CD4-positive, alpha-beta memory T cell (primary cell): ENCODE data around the gene COL23A1. TPM values are rescaled to one million over a fixed set of nuclear protein-coding genes. Genes with fewer than 3 reads are reported as not detected.

Experiments
- CTCF ChIA-PET: fragments of 350-600 bp; sonication (Branson Sonifier 250); formaldehyde crosslinking; loops from one replicate; lab custom pipeline; 2021; ENCODE audit warnings: inconsistent platforms; ENCODE audit not compliant: partially characterized antibody; lab: Charles Lee
- POLR2A ChIA-PET: fragments of 350-600 bp; sonication (Branson Sonifier 250); formaldehyde crosslinking; loops from one replicate; lab custom pipeline; 2021; ENCODE audit not compliant: partially characterized antibody; lab: Charles Lee
- DNase-seq, 5 donors: peaks; one replicate each; pipeline versions ENCODE4 v3.0.0 to v3.0.0-alpha.2; 2020 to 2022; ENCODE audit warnings: mixed read lengths in 1 of 5
- H3K27ac ChIP-seq: one replicate; pipeline ENCODE4 v1.7.0; 2013; ENCODE audit warnings: low read depth, low read length
- H3K27me3 ChIP-seq: 2 replicates; pipeline ENCODE4 v1.7.0; 2013; ENCODE audit warnings: mild to moderate bottlenecking, low read length, moderate library complexity; ENCODE audit not compliant: insufficient read depth
- H3K36me3 ChIP-seq: 2 replicates; pipeline ENCODE4 v1.7.0; 2013; ENCODE audit warnings: mild to moderate bottlenecking, low read length, moderate library complexity; ENCODE audit not compliant: insufficient read depth
- H3K4me1 ChIP-seq: 2 replicates; pipeline ENCODE4 v1.7.0; 2013; ENCODE audit warnings: mild to moderate bottlenecking, low read length, moderate library complexity; ENCODE audit not compliant: insufficient read depth
- H3K4me3 ChIP-seq, 2 donors: one replicate each; pipeline ENCODE4 v1.7.0; 2013; ENCODE audit warnings: low read length in 2 of 2, mild to moderate bottlenecking in 1 of 2
- H3K9me3 ChIP-seq, 2 donors: one replicate each; pipeline ENCODE4 v1.7.0; 2013; ENCODE audit warnings: low read length in 2 of 2, control low read depth in 1 of 2; ENCODE audit not compliant: control insufficient read depth in 1 of 2
- H3K27ac Mint-ChIP-seq, 7 donors: one replicate each; pipeline ENCODE4 v1.8.0; 2020 to 2021; ENCODE audit warnings: mixed read lengths in 7 of 7, mild to moderate bottlenecking in 6 of 7, inconsistent platforms in 3 of 7, moderate library complexity in 3 of 7
- H3K27me3 Mint-ChIP-seq, 2 donors: one replicate each; pipeline ENCODE4 v1.8.0; 2020 to 2021; ENCODE audit warnings: mixed read lengths in 2 of 2
- H3K36me3 Mint-ChIP-seq, 2 donors: one replicate each; pipeline ENCODE4 v1.8.0; 2020 to 2021; ENCODE audit warnings: mixed read lengths in 2 of 2, inconsistent platforms in 1 of 2, mild to moderate bottlenecking in 1 of 2
- H3K4me1 Mint-ChIP-seq, 4 donors: one replicate each; pipeline ENCODE4 v1.8.0; 2020 to 2021; ENCODE audit warnings: mixed read lengths in 4 of 4, mild to moderate bottlenecking in 1 of 4
- H3K4me3 Mint-ChIP-seq, 8 donors: one replicate each; pipeline ENCODE4 v1.8.0; 2020 to 2021; ENCODE audit warnings: mixed read lengths in 8 of 8, mild to moderate bottlenecking in 7 of 8, moderate library complexity in 6 of 8, inconsistent platforms in 3 of 8
- H3K9me3 Mint-ChIP-seq, 8 donors: one replicate each; pipeline ENCODE4 v1.8.0; 2020 to 2021; ENCODE audit warnings: mixed read lengths in 8 of 8, mild to moderate bottlenecking in 5 of 8, inconsistent platforms in 3 of 8, moderate library complexity in 1 of 8
- intact Hi-C: fragments of 100-400 bp; cut with micrococcal nuclease; formaldehyde crosslinking; loops from one replicate; pipeline ENCODE4 v1.15.1; 2023
- polyA plus RNA-seq, 2 donors: library from polyadenylated mRNA; unstranded; fragments of 300-500 nt; fragmentation: Illumina TruSeq; gene quantifications; one replicate each; pipeline ENCODE4 v1.2.3, GENCODE V29; 2021
- total RNA-seq, 2 experiments: library from RNA; stranded (reverse); gene quantifications; one replicate each; pipeline ENCODE4 v1.2.3, GENCODE V29; 2021

Gene COL23A1
- total and polyA plus RNA-seq, 4 experiments from 2014 or later, result 0.17 to 0.25 TPM; not detected in 2

- H3K4me3 ChIP-seq, result no peak overlapping the region
- H3K4me1 ChIP-seq, result no peaks in the 10 kb centered on the region
- no peaks in the 10 kb centered on the region for H3K9me3 ChIP-seq
- no peak for DNase-seq
- Mint-ChIP-seq H3K27me3 (peaks cover 4 to 10% of the 10 kb centered on the region in 2 donors), H3K4me1 (peaks cover 0 to 6% (median 0%) of the 10 kb centered on the region in 4 donors), H3K9me3 (peaks cover 0 to 5% (median 0%) of the 10 kb centered on the region in 8 donors), H3K27ac (no peak overlapping the region), H3K36me3 (no peaks in the 10 kb centered on the region), H3K4me3 (no peak overlapping the region)
- ChIA-PET POLR2A (no interaction called here), CTCF (no interaction called here)
- intact Hi-C loops, result no loop called here
- H3K36me3 ChIP-seq, result no peaks in the 10 kb centered on the region
- no peaks in the 10 kb centered on the region for H3K27me3 ChIP-seq
- no peak overlapping the region for H3K27ac ChIP-seq
These were observed 222.5 kb downstream of the COL23A1 start for GRCh38 chr5:178367736-178368120.

GRCh38 chr5:178366998-178367735, 223.0 kb downstream of the COL23A1 start:
- CTCF ChIA-PET, result no interaction called here
- Mint-ChIP-seq H3K4me1 (peaks cover 0 to 6% (median 0%) of the 10 kb centered on the region in 4 donors), H3K27me3 (peaks cover 4 to 9% of the 10 kb centered on the region in 2 donors), H3K27ac (no peak overlapping the region), H3K4me3 (no peak overlapping the region), H3K36me3 (no peaks in the 10 kb centered on the region), H3K9me3 (peaks cover 0 to 5% (median 0%) of the 10 kb centered on the region in 8 donors)
- Histone ChIP-seq H3K4me1 (no peaks in the 10 kb centered on the region), H3K36me3 (no peaks in the 10 kb centered on the region), H3K27ac (no peak overlapping the region), H3K4me3 (no peak overlapping the region), H3K27me3 (no peaks in the 10 kb centered on the region), H3K9me3 (no peaks in the 10 kb centered on the region)
- DNase-seq, result no peak
- POLR2A ChIA-PET, result no interaction called here
- intact Hi-C loops, result no loop called here

GRCh38 chr5:178365501-178366440, 224.4 kb downstream of the COL23A1 start:
- Histone ChIP-seq H3K27ac (no peak overlapping the region), H3K27me3 (no peaks in the 10 kb centered on the region), H3K4me1 (no peaks in the 10 kb centered on the region), H3K9me3 (no peaks in the 10 kb centered on the region), H3K36me3 (no peaks in the 10 kb centered on the region), H3K4me3 (no peak overlapping the region)
- DNase-seq, result no peak
- peaks cover 5 to 10% of the 10 kb centered on the region in 2 donors for H3K27me3 Mint-ChIP-seq
- no peaks in the 10 kb centered on the region for H3K36me3 Mint-ChIP-seq
- H3K4me3 Mint-ChIP-seq, result no peak overlapping the region
- H3K4me1 Mint-ChIP-seq, result peaks cover 0 to 6% (median 0%) of the 10 kb centered on the region in 4 donors
- ChIA-PET CTCF (no interaction called here), POLR2A (no interaction called here)
- peaks cover 0 to 5% (median 0%) of the 10 kb centered on the region in 8 donors for H3K9me3 Mint-ChIP-seq
- intact Hi-C loops, result no loop called here
- H3K27ac Mint-ChIP-seq, result no peak overlapping the region

GRCh38 chr5:178364326-178364675, 225.9 kb downstream of the COL23A1 start:
- Histone ChIP-seq H3K9me3 (no peaks in the 10 kb centered on the region), H3K4me3 (no peak overlapping the region), H3K4me1 (no peaks in the 10 kb centered on the region), H3K27ac (no peak overlapping the region), H3K36me3 (no peaks in the 10 kb centered on the region), H3K27me3 (no peaks in the 10 kb centered on the region)
- H3K27me3 Mint-ChIP-seq, result peaks cover 5 to 7% of the 10 kb centered on the region in 2 donors
- DNase-seq, result no peak
- intact Hi-C loops, result no loop called here
- H3K4me1 Mint-ChIP-seq, result peaks cover 0 to 6% (median 0%) of the 10 kb centered on the region in 4 donors
- H3K27ac Mint-ChIP-seq, result peak overlapping the region in 1 of 7 donors; percentile 44
- no peaks in the 10 kb centered on the region for H3K36me3 Mint-ChIP-seq
- peaks cover 0 to 2% (median 0%) of the 10 kb centered on the region in 8 donors for H3K9me3 Mint-ChIP-seq
- CTCF ChIA-PET, result no interaction called here
- no peak overlapping the region for H3K4me3 Mint-ChIP-seq
- POLR2A ChIA-PET, result no interaction called here

GRCh38 chr5:178363501-178364325, 226.5 kb downstream of the COL23A1 start:
- H3K27ac ChIP-seq, result no peak overlapping the region
- CTCF ChIA-PET, result no interaction called here

GRCh38 chr5:178361657-178362445, 228.3 kb downstream of the COL23A1 start:
- ChIA-PET CTCF (no interaction called here), POLR2A (no interaction called here)
- H3K9me3 ChIP-seq, result no peaks in the 10 kb centered on the region
- H3K27me3 ChIP-seq, result no peaks in the 10 kb centered on the region
- peaks cover 7% of the 10 kb centered on the region in 2 donors for H3K27me3 Mint-ChIP-seq
- no peak for DNase-seq
- intact Hi-C loops, result no loop called here
- peaks cover 0 to 2% (median 0%) of the 10 kb centered on the region in 8 donors for H3K9me3 Mint-ChIP-seq
- no peaks in the 10 kb centered on the region for H3K36me3 Mint-ChIP-seq
- H3K27ac Mint-ChIP-seq, result no peak overlapping the region
- H3K4me3 Mint-ChIP-seq, result no peak overlapping the region
- no peak overlapping the region for H3K27ac ChIP-seq
- peaks cover under 1% of the 10 kb centered on the region for H3K4me1 ChIP-seq
- H3K4me1 Mint-ChIP-seq, result peaks cover 0 to 6% (median 2%) of the 10 kb centered on the region in 4 donors
- no peaks in the 10 kb centered on the region for H3K36me3 ChIP-seq
- no peak overlapping the region for H3K4me3 ChIP-seq

More at GRCh38 chr5:178363501-178364325, 226.5 kb downstream of the COL23A1 start:
- H3K9me3 Mint-ChIP-seq, result no peaks in the 10 kb centered on the region
- no peak overlapping the region for H3K4me3 ChIP-seq
- H3K27ac Mint-ChIP-seq, result peak overlapping the region in 1 of 7 donors; percentile 44
- H3K4me3 Mint-ChIP-seq, result no peak overlapping the region
- H3K4me1 Mint-ChIP-seq, result peaks cover 0 to 6% (median 0%) of the 10 kb centered on the region in 4 donors
- no peaks in the 10 kb centered on the region for H3K27me3 ChIP-seq
- no peak for DNase-seq
- no peaks in the 10 kb centered on the region for H3K36me3 Mint-ChIP-seq
- POLR2A ChIA-PET, result no interaction called here
- H3K36me3 ChIP-seq, result no peaks in the 10 kb centered on the region
- no peaks in the 10 kb centered on the region for H3K4me1 ChIP-seq
- intact Hi-C loops, result no loop called here
- H3K27me3 Mint-ChIP-seq, result peaks cover 5 to 7% of the 10 kb centered on the region in 2 donors
- no peaks in the 10 kb centered on the region for H3K9me3 ChIP-seq
